Spleen (tissue), 11 donors: ENCODE data around the gene SLC22A3. TPM values are rescaled to one million over a fixed set of nuclear protein-coding genes. Genes with fewer than 3 reads are reported as not detected.
"Not testable (repeated sequence)": the region's sequence is repeated elsewhere in the genome, so short reads cannot be mapped to it uniquely, and the experiment has no call there.

ENCODE experiments used
- DNase-seq: peaks from one replicate; pipeline ENCODE4 v3.0.0-alpha.2; 2020
- H3K27ac ChIP-seq, 8 donors: fragments of 200-600 bp; sonication (generic) in 7 of 8; 1 replicate in 4 of 8; 2 replicates in 4 of 8; pipeline versions ENCODE4 v1.5.0 to v1.8.0; 2016 to 2021; ENCODE audit warnings: inconsistent platforms in 4 of 8, mild to moderate bottlenecking in 4 of 8, moderate library complexity in 1 of 8
- H3K27me3 ChIP-seq, 7 donors: fragments of 200-600 bp; sonication (generic) in 6 of 7; replicated peaks in 1 of 7; 1 replicate in 4 of 7; 2 replicates in 3 of 7; pipeline versions ENCODE4 v1.5.0 to v1.8.0; 2016 to 2021; ENCODE audit warnings: inconsistent platforms in 3 of 7, mild to moderate bottlenecking in 1 of 7
- H3K36me3 ChIP-seq, 6 donors: fragments of 200-600 bp; sonication (generic) in 5 of 6; 1 replicate in 4 of 6; 2 replicates in 2 of 6; pipeline versions ENCODE4 v1.5.0 to v1.8.0; 2016 to 2021; ENCODE audit warnings: inconsistent platforms in 2 of 6
- H3K4me1 ChIP-seq, 6 donors: fragments of 200-600 bp; sonication (generic) in 5 of 6; 1 replicate in 3 of 6; 2 replicates in 3 of 6; pipeline versions ENCODE4 v1.5.0 to v1.8.0; 2016 to 2021; ENCODE audit warnings: inconsistent platforms in 3 of 6
- H3K4me3 ChIP-seq, 8 donors: fragments of 200-600 bp; sonication (generic) in 7 of 8; 1 replicate in 4 of 8; 2 replicates in 4 of 8; pipeline versions ENCODE4 v1.5.0 to v1.8.0; 2016 to 2021; ENCODE audit warnings: inconsistent platforms in 4 of 8, mild to moderate bottlenecking in 4 of 8, moderate library complexity in 2 of 8
- H3K9me3 ChIP-seq, 8 donors: fragments of 200-600 bp; sonication (generic) in 7 of 8; 1 replicate in 4 of 8; 2 replicates in 4 of 8; pipeline versions ENCODE4 v1.5.0 to v1.8.0; 2016 to 2021; ENCODE audit warnings: inconsistent platforms in 4 of 8
- POLR2A ChIP-seq, 3 donors: fragments of 450-650 bp; IDR thresholded peaks; one replicate each; pipeline ENCODE4 v1.5.1; 2017; ENCODE audit warnings: antibody characterized with exemption in 3 of 3, mild to moderate bottlenecking in 1 of 3
- POLR2AphosphoS5 ChIP-seq, 3 donors: sonication (generic); formaldehyde crosslinking; IDR thresholded peaks; one replicate each; pipeline ENCODE4 v1.5.1; 2017; ENCODE audit warnings: antibody characterized with exemption in 3 of 3
- WGBS, 5 donors: extraction: QIAGEN DNeasy Blood & Tissue Kit in 3 of 5; methylation state at CpG; one replicate each; pipeline versions ENCODE4 v1.1.5 to v1.1.7; 2013 to 2018; 5-methylcytosine and 5-hydroxymethylcytosine counted together
- intact Hi-C: fragments of 100-400 bp; cut with DNase I; formaldehyde crosslinking; loops from one replicate; pipeline ENCODE4 v1.15.0; 2023; ENCODE audit warnings: low total_unique reads
- polyA plus RNA-seq, 3 donors: library from polyadenylated mRNA; stranded (reverse); fragments of 200-250 nt; gene quantifications; one replicate each; pipeline ENCODE4 v1.2.1, GENCODE V29; 2013
- total RNA-seq, 7 donors: library from RNA; depleted of rRNA in 3 of 7; stranded (reverse); fragments of >200 nt in 3 of 7; fragmentation: NEBNext Ultra II Directional in 4 of 7; extraction: Animal tissue kit (Norgen Biotek cat#: 25700) in 4 of 7; gene quantifications; one replicate each; pipeline versions ENCODE4 v1.1.0 to v1.2.1, GENCODE V29; 2016 to 2021
- TF ChIP-seq, protein P1 (sequence below), 11 experiments: fragments of 200-600 bp in 7 of 11; fragments of 450-650 bp in 4 of 11; sonication (generic) in 4 of 11; IDR thresholded peaks in 8 of 11; conservative IDR thresholded peaks in 3 of 11; 1 replicate in 7 of 11; 2 replicates in 4 of 11; pipeline versions ENCODE4 v1.4.0 to v1.8.0; 2016 to 2021; ENCODE audit warnings: antibody characterized with exemption in 11 of 11, inconsistent platforms in 4 of 11, mild to moderate bottlenecking in 1 of 11
- donor health status: healthy with polysubstance abuse.
- donor health status: DM: no; HTN: no; CAD: no; lungs with moderate emphysema.
- donor health status: DM: no; HTN: no; CAD: no.
- donor health status: Bipolar disorder and iron deficiency.
- donor health status: healthy.
- donor health status: DM: no; HTN: no; CAD: no.
- donor health status: DM: yes; HTN: yes; CAD: no.

The SLC22A3 gene
- total and polyA plus RNA-seq, 10 donors = 0.70 to 2.2 (median 1.7) TPM

DNA sequence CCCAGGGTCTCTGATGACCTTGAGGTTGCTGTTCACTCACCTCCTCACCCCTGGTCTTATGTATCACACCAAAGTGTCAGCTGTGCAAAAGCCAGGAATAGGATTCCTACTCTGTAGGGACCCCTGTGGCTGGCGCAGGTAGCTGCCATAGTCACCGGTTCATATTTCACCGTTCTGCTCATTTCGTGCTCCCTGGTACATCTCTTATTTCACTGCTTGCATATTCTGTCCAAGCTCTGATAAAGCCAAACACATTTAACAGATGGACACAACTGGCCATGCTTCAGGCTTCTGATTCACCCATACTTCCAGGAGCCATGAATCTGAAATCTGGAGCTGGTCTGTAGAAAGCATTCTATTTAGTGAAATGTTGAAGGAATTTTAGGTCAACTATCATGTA, 20.5 kb downstream of the SLC22A3 start:
- 85 to 94% (median 88%) methylated on average over 4 of the region's 4 CpGs for WGBS, 5 donors
- Histone ChIP-seq H3K36me3 (no peaks in the 10 kb centered on the region), H3K4me3 (no peak overlapping the region), H3K27me3 (peaks cover 0 to 7% (median 0%) of the 10 kb centered on the region in 7 donors), H3K9me3 (peaks cover 0 to 17% (median 9%) of the 10 kb centered on the region in 8 donors), H3K4me1 (no peaks in the 10 kb centered on the region), H3K27ac (no peak overlapping the region)
- intact Hi-C loops = no loop called here
- DNase-seq = no peak
- TF ChIP-seq POLR2AphosphoS5 (IDR thresholded peaks at IDR 0.05) = no peak
- no peak for TF ChIP-seq POLR2A (IDR thresholded peaks at IDR 0.05)
- TF ChIP-seq, protein P1, sequence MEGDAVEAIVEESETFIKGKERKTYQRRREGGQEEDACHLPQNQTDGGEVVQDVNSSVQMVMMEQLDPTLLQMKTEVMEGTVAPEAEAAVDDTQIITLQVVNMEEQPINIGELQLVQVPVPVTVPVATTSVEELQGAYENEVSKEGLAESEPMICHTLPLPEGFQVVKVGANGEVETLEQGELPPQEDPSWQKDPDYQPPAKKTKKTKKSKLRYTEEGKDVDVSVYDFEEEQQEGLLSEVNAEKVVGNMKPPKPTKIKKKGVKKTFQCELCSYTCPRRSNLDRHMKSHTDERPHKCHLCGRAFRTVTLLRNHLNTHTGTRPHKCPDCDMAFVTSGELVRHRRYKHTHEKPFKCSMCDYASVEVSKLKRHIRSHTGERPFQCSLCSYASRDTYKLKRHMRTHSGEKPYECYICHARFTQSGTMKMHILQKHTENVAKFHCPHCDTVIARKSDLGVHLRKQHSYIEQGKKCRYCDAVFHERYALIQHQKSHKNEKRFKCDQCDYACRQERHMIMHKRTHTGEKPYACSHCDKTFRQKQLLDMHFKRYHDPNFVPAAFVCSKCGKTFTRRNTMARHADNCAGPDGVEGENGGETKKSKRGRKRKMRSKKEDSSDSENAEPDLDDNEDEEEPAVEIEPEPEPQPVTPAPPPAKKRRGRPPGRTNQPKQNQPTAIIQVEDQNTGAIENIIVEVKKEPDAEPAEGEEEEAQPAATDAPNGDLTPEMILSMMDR (IDR thresholded peaks at IDR 0.05 in 8 of 11, conservative IDR thresholded peaks at IDR 0.05 in 3 of 11) = no peak

DNA sequence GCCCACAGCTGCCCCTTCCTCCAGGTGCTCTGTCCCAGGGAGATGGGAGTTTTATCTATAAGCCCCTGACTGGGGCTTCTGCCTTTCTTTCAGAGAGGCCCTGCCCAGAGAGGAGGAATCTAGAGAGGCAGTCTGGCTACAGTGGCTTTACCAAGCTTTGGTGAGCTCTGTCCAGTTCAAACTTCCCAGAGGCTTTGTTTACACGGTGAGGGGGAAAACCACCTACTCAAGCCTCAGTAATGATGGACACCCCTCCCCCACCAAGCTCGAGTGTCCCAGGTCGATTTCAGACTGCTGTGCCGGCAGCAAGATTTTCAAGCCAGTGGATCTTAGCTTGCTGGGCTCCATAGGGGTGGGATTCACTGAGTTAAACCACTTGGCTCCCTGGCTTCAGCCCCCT, 25.4 kb downstream of the SLC22A3 start:
- H3K4me3 ChIP-seq, DNase-seq, H3K36me3 ChIP-seq, H3K27ac ChIP-seq, intact Hi-C loops, H3K4me1 ChIP-seq: not testable (repeated sequence)
- Histone ChIP-seq H3K9me3 (peaks cover 0 to 17% (median 9%) of the 10 kb centered on the region in 8 donors), H3K27me3 (peaks cover 0 to 15% (median 0%) of the 10 kb centered on the region in 7 donors)
- WGBS, 5 donors = 62 to 78% (median 75%) methylated on average over 4 of the region's 4 CpGs

DNA sequence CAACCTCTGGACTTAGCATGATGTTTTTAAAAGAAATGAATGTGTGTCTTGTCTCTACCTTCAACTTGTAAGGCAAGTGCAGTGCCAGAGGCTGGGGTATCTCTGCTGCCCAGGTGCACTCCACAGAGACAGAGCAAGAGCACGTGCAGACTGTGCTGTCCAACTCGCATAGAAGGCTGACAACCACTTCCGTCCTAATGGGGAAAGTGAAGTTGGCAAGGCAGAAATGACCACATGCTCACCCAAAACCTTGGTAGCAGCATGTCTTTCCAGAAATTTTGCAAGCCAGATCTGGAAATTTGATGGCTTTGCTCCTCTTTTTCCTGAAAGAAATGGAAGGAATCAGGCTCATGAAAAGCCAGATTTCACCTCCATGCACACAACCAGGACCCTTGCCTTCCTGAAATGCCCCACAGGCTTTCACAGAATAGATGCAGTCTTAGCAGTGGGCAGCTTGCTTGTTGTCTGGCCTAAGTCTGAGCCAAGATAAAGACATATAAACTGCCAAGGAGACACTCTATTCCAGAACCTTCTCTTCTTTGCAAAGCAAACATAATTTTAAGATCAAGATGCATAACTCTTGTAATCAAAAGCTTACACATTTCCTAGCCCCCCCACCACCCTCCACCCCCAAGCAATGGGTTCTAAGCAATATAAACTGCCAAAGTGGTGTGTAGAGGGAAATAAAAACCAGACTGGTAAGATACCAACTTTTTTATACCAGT, 26.8 kb downstream of the SLC22A3 start:
- no peak overlapping the region for H3K4me3 ChIP-seq
- H3K27ac ChIP-seq = no peak overlapping the region
- no peaks in the 10 kb centered on the region for H3K4me1 ChIP-seq
- intact Hi-C loops = no loop called here
- peaks cover 0 to 12% (median 2%) of the 10 kb centered on the region in 8 donors for H3K9me3 ChIP-seq
- no peaks in the 10 kb centered on the region for H3K36me3 ChIP-seq
- WGBS, 5 donors = 57 to 93% (median 84%) methylated on average over 3 of the region's 3 CpGs
- DNase-seq = no peak
- TF ChIP-seq POLR2AphosphoS5 (IDR thresholded peaks at IDR 0.05) (no peak), POLR2A (IDR thresholded peaks at IDR 0.05) (no peak)
- TF ChIP-seq, protein P1 (IDR thresholded peaks at IDR 0.05 in 8 of 11, conservative IDR thresholded peaks at IDR 0.05 in 3 of 11) = no peak
- H3K27me3 ChIP-seq = peaks cover 0 to 15% (median 0%) of the 10 kb centered on the region in 7 donors

DNA sequence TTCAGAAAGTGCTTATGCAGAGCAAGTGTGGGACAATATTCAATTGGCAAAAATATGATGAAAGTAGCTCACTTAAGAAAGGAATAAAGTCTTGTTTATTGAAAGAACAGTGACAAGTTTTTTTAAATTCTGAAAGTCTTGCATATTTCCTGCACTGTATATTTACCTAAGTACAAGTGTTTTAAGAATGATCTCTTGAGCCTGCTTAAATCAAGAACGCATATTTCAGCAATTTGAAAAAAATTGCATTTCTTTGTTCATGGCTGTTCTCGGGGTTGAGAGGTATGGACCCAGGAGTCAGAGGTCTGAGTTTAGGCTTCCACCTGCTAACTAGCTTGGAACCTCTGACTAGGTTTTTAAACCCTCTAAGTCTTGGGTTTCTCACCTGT, 27.4 kb downstream of the SLC22A3 start:
- peaks cover 0 to 8% (median 0%) of the 10 kb centered on the region in 8 donors for H3K9me3 ChIP-seq
- no peak overlapping the region for H3K4me3 ChIP-seq
- intact Hi-C loops = no loop called here
- H3K36me3 ChIP-seq = no peaks in the 10 kb centered on the region
- no peaks in the 10 kb centered on the region for H3K4me1 ChIP-seq
- no peak for DNase-seq
- WGBS, 5 donors = 85 to 99% (median 95%) methylated on average over 2 of the region's 2 CpGs
- H3K27me3 ChIP-seq = peaks cover 0 to 15% (median 0%) of the 10 kb centered on the region in 7 donors
- H3K27ac ChIP-seq = no peak overlapping the region
- TF ChIP-seq POLR2A (IDR thresholded peaks at IDR 0.05) = no peak
- no peak for TF ChIP-seq POLR2AphosphoS5 (IDR thresholded peaks at IDR 0.05)
- TF ChIP-seq, protein P1 (IDR thresholded peaks at IDR 0.05 in 8 of 11, conservative IDR thresholded peaks at IDR 0.05 in 3 of 11) = no peak
